Calu3 (cell line): ENCODE data around the gene B4GALT2. TPM values are rescaled to one million over a fixed set of nuclear protein-coding genes. Genes with fewer than 3 reads are reported as not detected.
A peak's percentile ranks its signal among the peaks of the same experiment; 100 is the strongest.

Experiments used
- BruUV-seq: library from RNA; stranded (reverse); fragments of 400-500 nt; replicated peaks from 2 replicates; lab custom pipeline; 2021; lab: Mats Ljungman, UMichigan
- CTCF ChIA-PET: fragments of 300-600 bp; sonication (Branson Sonifier 250); formaldehyde crosslinking; loops from one replicate; lab custom pipeline; 2022; ENCODE audit warnings: antibody characterized with exemption; lab: Charles Lee
- DNase-seq: peaks from one replicate; pipeline ENCODE4 v3.0.0; 2022
- H3K27ac Mint-ChIP-seq: one replicate; pipeline ENCODE4 v1.8.0; 2022; ENCODE audit warnings: mixed read lengths; ENCODE audit not compliant: unreplicated experiment
- H3K27me3 Mint-ChIP-seq: one replicate; pipeline ENCODE4 v1.8.0; 2022; ENCODE audit warnings: mixed read lengths; ENCODE audit not compliant: unreplicated experiment
- H3K36me3 Mint-ChIP-seq: one replicate; pipeline ENCODE4 v1.8.0; 2022; ENCODE audit warnings: mild to moderate bottlenecking, moderate library complexity, mixed read lengths; ENCODE audit not compliant: insufficient read depth, unreplicated experiment
- H3K4me1 Mint-ChIP-seq: one replicate; pipeline ENCODE4 v1.8.0; 2022; ENCODE audit warnings: mild to moderate bottlenecking, low read depth, mixed read lengths; ENCODE audit not compliant: unreplicated experiment
- H3K4me3 Mint-ChIP-seq: one replicate; pipeline ENCODE4 v1.8.0; 2022; ENCODE audit warnings: mild to moderate bottlenecking, low read depth, moderate library complexity, mixed read lengths; ENCODE audit not compliant: unreplicated experiment
- H3K9me3 Mint-ChIP-seq: one replicate; pipeline ENCODE4 v1.8.0; 2022; ENCODE audit warnings: low read depth, mixed read lengths; ENCODE audit not compliant: unreplicated experiment
- CTCF ChIP-seq: fragments of 200-600 bp; IDR thresholded peaks from one replicate; pipeline ENCODE4 v1.8.0; 2022; ENCODE audit warnings: antibody characterized with exemption; ENCODE audit not compliant: unreplicated experiment
- intact Hi-C: fragments of 100-400 bp; cut with micrococcal nuclease; formaldehyde crosslinking; loops from one replicate; pipeline ENCODE4 v1.10.0; 2022; ENCODE audit not compliant: unreplicated experiment
- total RNA-seq: library from RNA; stranded (reverse); gene quantifications from 2 replicates; pipeline ENCODE4 v1.2.3, GENCODE V29; 2022

Gene B4GALT2
- total RNA-seq, 1 experiment from 2014 or later: 50.9 TPM

GRCh38 chr1:43947061-43947873 is 31.7 kb upstream of the B4GALT2 start:
- no peaks in the 10 kb centered on the region for H3K27me3 Mint-ChIP-seq
- peak overlapping the region; percentile 86 for H3K27ac Mint-ChIP-seq
- BruUV-seq: no TSS peak
- TF ChIP-seq CTCF: no peak
- peaks cover 20% of the 10 kb centered on the region for H3K36me3 Mint-ChIP-seq
- peaks cover 17% of the 10 kb centered on the region for H3K4me1 Mint-ChIP-seq
- no peak for DNase-seq
- peak overlapping the region; percentile 98 for H3K4me3 Mint-ChIP-seq
- intact Hi-C loops: no loop called here
- CTCF ChIA-PET: interaction anchor here (0.6 to 1.1 kb wide), 3 partner anchors 13 to 184 kb away, joined by 3 to 6 read pairs (median 3); partner anchors contain the start of genes ARTN and DPH2
- H3K9me3 Mint-ChIP-seq: no peaks in the 10 kb centered on the region

GRCh38 chr1:43947874-43948437 is 31.1 kb upstream of the B4GALT2 start:
- H3K36me3 Mint-ChIP-seq: peaks cover 20% of the 10 kb centered on the region
- CTCF ChIA-PET: interaction anchor here (1.1 to 1.4 kb wide), 2 partner anchors 12 to 13 kb away, joined by 3 to 6 read pairs; partner anchors contain the start of gene ARTN
- H3K9me3 Mint-ChIP-seq: no peaks in the 10 kb centered on the region
- H3K4me1 Mint-ChIP-seq: peaks cover 17% of the 10 kb centered on the region
- peak overlapping the region; percentile 98 for H3K4me3 Mint-ChIP-seq
- BruUV-seq: TSS peak; percentile 25
- no peaks in the 10 kb centered on the region for H3K27me3 Mint-ChIP-seq
- no peak overlapping the region for H3K27ac Mint-ChIP-seq
- no peak for TF ChIP-seq CTCF
- intact Hi-C loops: no loop called here
- no peak for DNase-seq

GRCh38 chr1:43949678-43950077 is 29.3 kb upstream of the B4GALT2 start:
- BruUV-seq: no TSS peak
- intact Hi-C loops: no loop called here
- TF ChIP-seq CTCF: no peak
- H3K27me3 Mint-ChIP-seq: no peaks in the 10 kb centered on the region
- no peak overlapping the region for H3K27ac Mint-ChIP-seq
- H3K36me3 Mint-ChIP-seq: peaks cover 16% of the 10 kb centered on the region
- peaks cover 17% of the 10 kb centered on the region for H3K4me1 Mint-ChIP-seq
- DNase-seq: no peak
- H3K9me3 Mint-ChIP-seq: no peaks in the 10 kb centered on the region
- CTCF ChIA-PET: interaction anchor here (0.6 to 1.4 kb wide), 3 partner anchors 13 to 889 kb away, joined by 3 to 7 read pairs (median 3); partner anchors contain the start of gene DPH2
- H3K4me3 Mint-ChIP-seq: no peak overlapping the region

GRCh38 chr1:43951021-43951985 is 27.7 kb upstream of the B4GALT2 start:
- Mint-ChIP-seq H3K27me3 (no peaks in the 10 kb centered on the region), H3K27ac (no peak overlapping the region), H3K4me1 (peaks cover 9% of the 10 kb centered on the region), H3K9me3 (no peaks in the 10 kb centered on the region), H3K36me3 (peaks cover 13% of the 10 kb centered on the region), H3K4me3 (no peak overlapping the region)
- DNase-seq: no peak
- no TSS peak for BruUV-seq
- intact Hi-C loops: no loop called here
- no peak for TF ChIP-seq CTCF
- CTCF ChIA-PET: interaction anchor here (0.7 kb wide), 1 partner anchor 105 kb away, joined by 3 read pairs; no protein-coding TSS in a partner anchor
